22Rv1 (cell line): ENCODE measurements around the gene LCE2A.

Source experiments
- ZFX ChIP-seq: fragments of 450-650 bp; IDR thresholded peaks from 2 replicates; pipeline ENCODE4 v1.6.1; 2017; ENCODE audit warnings: antibody characterized with exemption, borderline replicate concordance
- TF ChIP-seq, protein P1 (sequence below): fragments of 450-650 bp; IDR thresholded peaks from 2 replicates; pipeline ENCODE4 v1.5.1; 2017; ENCODE audit warnings: mild to moderate bottlenecking

DNA sequence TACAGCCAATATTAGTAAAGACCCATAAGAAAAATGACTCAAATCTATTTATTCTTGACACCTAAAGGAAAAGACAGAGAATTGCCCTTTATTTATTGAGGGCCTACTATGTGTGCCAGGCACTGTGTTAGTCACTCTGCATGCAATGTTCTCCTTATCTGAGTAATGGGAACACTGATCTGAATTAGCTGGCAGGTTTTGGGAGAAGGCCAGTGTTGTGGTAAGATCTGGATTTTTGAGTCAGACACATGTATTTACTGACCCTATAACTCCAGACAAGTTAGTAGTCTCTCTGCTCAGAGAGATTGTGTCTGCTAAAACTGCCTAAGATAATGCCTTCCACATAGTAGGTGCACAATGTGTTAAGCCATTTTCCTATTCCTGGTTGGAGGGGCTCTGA is 27.1 kb downstream of the LCE2A start:
- no peak for TF ChIP-seq ZFX
- TF ChIP-seq, protein P1, sequence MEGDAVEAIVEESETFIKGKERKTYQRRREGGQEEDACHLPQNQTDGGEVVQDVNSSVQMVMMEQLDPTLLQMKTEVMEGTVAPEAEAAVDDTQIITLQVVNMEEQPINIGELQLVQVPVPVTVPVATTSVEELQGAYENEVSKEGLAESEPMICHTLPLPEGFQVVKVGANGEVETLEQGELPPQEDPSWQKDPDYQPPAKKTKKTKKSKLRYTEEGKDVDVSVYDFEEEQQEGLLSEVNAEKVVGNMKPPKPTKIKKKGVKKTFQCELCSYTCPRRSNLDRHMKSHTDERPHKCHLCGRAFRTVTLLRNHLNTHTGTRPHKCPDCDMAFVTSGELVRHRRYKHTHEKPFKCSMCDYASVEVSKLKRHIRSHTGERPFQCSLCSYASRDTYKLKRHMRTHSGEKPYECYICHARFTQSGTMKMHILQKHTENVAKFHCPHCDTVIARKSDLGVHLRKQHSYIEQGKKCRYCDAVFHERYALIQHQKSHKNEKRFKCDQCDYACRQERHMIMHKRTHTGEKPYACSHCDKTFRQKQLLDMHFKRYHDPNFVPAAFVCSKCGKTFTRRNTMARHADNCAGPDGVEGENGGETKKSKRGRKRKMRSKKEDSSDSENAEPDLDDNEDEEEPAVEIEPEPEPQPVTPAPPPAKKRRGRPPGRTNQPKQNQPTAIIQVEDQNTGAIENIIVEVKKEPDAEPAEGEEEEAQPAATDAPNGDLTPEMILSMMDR = no peak
